IMR-90 (cell line): ENCODE results near the gene CASP8AP2. TPM values are rescaled to one million over a fixed set of nuclear protein-coding genes. Genes with fewer than 3 reads are reported as not detected.

Source experiments
- microRNA-seq, 2 experiments: library from miRNA; stranded (forward) in 1 of 2; unstranded in 1 of 2; fragments of 10-50 nt in 1 of 2; fragments of <30 nt in 1 of 2; gene quantifications in 1 of 2; microRNA quantifications in 1 of 2; one replicate each; pipeline versions ENCODE3 to v1.1.0; 2013 to 2020; ENCODE audit not compliant: insufficient read depth in 1 of 2, insufficient read length in 1 of 2, unreplicated experiment in 1 of 2
- polyA plus RNA-seq, 3 experiments: library from polyadenylated mRNA; depleted of rRNA; stranded (reverse); fragments of >200 nt; gene quantifications; 2 replicates each; pipeline ENCODE4 v1.2.3, GENCODE V29; 2012; ENCODE audit warnings: low replicate concordance in 1 of 3
- small RNA-seq, 5 experiments: library from RNA; depleted of rRNA; stranded (forward); fragments of <200 nt; gene quantifications; one replicate each; pipeline ENCODE3, GENCODE V24; 2012
- total RNA-seq: library from RNA; depleted of rRNA; stranded (reverse); fragments of >200 nt; gene quantifications from 2 replicates; pipeline ENCODE4 v1.2.3, GENCODE V29; 2012; rRNA removed

Gene CASP8AP2
- total and polyA plus RNA-seq, 2 of the 4 experiments (the other 2 are of a cell fraction) = 5.0 to 11.1 TPM

Small RNA genes within 50 kb of the gene (microRNA-seq; reads per million reads assigned to microRNA genes)
- gene DNAJC19P6 (ENCODE audit: insufficient read depth, insufficient read length) (not detected), gene RF00019 (ENCODE audit: insufficient read depth, insufficient read length) (not detected)

Small RNA genes within 50 kb of the gene (small RNA-seq; reads per million reads assigned to genes)
- gene DNAJC19P6 (0 reads per million in 5 experiments), gene RF00019 (0 reads per million in 5 experiments)

Other genes starting within 250 kb of the CASP8AP2 start
- gene LYRM2, start 191.1 kb upstream of the CASP8AP2 start, total RNA-seq = 22.8 and 24.0 TPM in 2 replicates
- gene LYRM2, start 191.1 kb upstream of the CASP8AP2 start, polyA plus RNA-seq (2012; rRNA removed) = 14.0 and 14.8 TPM in 2 replicates
- 26.7 and 29.7 TPM in 2 replicates for gene MDN1, start 10.1 kb upstream of the CASP8AP2 start, total RNA-seq
- gene MDN1, start 10.1 kb upstream of the CASP8AP2 start, polyA plus RNA-seq (2012; rRNA removed) = 7.4 and 7.7 TPM in 2 replicates
- not detected in 2 replicates for gene GJA10, start 64.6 kb downstream of the CASP8AP2 start, total RNA-seq
- not detected in 2 replicates for gene GJA10, start 64.6 kb downstream of the CASP8AP2 start, polyA plus RNA-seq (2012; rRNA removed)